GM21423 (cell line): ENCODE results near the gene PNRC2.
"Not testable (repeated sequence)": the region's sequence is repeated elsewhere in the genome, so short reads cannot be mapped to it uniquely, and the experiment has no call there.

Experiments
- ATAC-seq: cut with Tn5 transposase; IDR thresholded peaks from one replicate; pipeline ENCODE4 v1.9.1; 2021; ENCODE audit warnings: mild to moderate bottlenecking, moderate library complexity; ENCODE audit not compliant: unreplicated experiment

The PNRC2 gene

DNA sequence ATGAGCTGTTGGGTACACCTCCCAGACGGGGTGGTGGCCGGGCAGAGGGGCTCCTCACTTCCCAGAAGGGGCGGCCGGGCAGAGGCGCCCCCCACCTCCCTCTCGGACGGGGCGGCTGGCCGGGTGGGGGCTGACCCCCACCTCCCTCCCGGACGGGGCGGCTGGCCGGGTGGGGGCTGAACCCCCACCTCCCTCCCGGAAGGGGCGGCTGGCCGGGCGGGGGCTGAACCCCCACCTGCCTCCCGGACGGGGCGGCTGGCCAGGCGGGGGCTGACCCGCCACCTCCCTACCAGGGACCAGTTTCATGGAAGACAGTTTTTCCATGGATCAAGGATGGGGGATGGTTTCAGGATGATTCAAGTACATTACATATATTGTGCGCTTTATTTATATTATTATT lies 27.4 kb downstream of the PNRC2 start:
- not testable (repeated sequence) for ATAC-seq

DNA sequence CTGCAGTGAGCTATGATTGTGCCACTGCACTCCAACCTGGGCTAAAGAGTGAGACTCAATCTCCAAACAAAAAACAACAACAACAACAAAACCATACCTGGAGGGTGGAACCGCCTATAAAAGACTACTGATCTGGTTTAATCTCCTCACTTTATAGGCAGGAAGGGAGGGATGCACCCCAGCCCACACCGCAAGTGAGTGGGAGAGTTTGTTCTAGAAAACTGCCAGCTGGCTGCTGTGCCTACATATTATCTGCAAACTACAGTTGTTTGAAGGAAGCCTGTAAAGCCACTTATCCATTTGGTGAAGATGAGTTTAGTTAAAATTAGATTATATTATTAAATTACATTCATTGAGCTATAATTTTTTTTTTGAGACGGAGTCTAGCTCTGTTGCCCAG lies 29.6 kb downstream of the PNRC2 start:
- no peak for ATAC-seq

DNA sequence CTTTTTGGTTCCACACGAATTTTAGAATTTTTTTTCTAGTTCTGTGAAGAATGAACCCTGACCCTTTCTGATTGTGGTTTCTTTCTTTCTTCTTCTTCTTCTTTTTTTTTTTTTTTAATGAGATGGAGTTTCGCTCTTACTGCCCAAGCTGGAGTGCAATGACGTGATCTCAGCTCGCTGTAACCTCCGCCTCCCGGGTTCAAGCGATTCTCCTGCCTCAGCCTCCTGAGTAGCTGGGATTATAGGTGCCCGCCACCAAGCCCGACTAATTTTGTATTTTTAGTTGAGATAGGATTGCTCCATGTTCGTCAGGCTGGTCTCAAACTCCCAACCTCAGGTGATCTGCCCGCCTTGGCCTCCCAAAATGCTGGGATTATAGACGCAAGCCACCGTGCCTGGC lies 32.4 kb downstream of the PNRC2 start:
- ATAC-seq, result not testable (repeated sequence)

DNA sequence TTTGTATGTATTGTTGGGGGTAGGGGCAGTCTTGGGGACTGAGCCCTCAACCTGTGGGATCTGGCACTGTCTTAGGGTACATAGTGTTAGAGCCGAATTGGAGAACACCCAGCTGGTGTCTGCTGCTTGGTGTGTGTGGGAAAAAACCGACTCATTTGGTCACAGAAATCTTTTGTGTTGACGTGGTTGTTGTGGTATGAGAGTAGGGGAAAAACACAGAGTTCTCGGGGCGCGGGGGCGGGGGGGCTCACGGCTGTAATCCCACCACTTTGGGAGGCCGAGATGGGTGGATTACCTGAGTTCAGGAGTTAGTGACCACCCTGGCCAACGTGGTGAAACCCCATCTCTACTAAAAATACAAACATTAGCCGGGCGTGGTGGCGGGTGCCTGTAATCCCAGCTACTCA lies 35.8 kb downstream of the PNRC2 start:
- no peak for ATAC-seq

DNA sequence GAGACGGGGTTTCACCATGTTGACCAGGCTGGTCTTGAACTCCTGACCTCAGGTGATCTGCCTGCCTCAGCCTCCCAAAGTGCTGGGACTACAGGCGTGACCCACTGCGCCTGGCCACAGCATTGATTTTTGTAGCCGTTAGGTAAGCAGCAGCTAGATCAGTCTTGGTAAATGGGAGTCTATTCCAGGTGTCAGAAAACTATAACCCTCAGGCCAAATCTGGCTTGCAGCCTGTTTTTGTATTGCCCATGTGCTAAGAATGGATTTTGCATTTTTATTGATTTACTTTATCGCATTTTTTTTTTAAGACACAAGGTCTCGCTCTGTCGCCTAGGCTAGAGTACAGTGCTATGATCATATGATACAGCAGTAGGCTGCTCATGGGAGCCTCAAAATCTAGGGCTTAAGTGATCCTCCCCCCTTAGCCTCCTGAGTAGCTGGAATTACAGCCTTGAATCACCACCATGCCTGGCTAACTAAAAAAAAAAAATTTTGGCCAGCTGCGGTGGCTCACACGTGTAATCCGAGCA lies 37.1 kb downstream of the PNRC2 start:
- no peak for ATAC-seq

DNA sequence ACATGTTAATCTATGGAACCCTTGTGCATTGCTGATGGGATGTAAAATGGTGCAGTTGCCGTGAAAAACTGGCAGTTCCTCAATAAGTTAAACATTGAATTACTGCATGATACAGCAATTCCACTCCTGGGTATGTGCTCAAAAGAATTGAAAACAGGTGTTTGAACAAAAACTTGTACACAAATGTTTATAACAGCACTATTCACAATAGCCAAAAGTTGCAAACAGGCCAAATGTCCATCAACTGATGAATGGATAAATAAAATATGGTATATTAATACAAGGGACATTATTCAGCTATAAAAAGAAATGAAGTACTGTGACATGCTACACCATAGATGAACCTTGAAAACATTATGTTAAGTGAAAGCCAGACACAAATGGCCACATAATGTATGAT lies 38.2 kb downstream of the PNRC2 start:
- ATAC-seq, result no peak

DNA sequence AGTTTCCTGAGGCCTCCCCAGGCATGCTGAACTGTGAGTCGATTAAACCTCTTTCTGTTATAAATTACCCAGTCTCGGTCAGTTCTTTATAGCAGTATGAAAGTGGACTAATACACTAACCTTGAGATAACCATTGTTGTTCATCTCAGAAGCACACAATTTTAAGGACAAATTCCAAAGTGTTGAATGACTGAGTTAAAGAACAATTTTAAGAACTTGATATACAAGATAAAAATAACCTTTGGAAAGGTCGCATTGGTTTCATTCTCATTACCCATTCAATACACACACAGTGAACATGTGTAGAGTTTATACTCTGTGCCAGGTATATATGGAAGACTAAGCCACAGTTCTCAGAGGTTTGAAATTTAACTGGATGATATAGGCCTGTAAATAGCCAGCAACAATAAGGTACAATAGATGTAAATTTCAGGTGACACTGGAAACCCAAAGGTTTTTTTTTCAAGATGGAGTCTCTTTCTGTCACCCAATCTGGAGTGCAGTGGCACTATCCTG lies 39.6 kb downstream of the PNRC2 start:
- ATAC-seq, result no peak

GRCh38 chr1:24002695-24003094 lies 43.1 kb downstream of the PNRC2 start:
- no peak for ATAC-seq

DNA sequence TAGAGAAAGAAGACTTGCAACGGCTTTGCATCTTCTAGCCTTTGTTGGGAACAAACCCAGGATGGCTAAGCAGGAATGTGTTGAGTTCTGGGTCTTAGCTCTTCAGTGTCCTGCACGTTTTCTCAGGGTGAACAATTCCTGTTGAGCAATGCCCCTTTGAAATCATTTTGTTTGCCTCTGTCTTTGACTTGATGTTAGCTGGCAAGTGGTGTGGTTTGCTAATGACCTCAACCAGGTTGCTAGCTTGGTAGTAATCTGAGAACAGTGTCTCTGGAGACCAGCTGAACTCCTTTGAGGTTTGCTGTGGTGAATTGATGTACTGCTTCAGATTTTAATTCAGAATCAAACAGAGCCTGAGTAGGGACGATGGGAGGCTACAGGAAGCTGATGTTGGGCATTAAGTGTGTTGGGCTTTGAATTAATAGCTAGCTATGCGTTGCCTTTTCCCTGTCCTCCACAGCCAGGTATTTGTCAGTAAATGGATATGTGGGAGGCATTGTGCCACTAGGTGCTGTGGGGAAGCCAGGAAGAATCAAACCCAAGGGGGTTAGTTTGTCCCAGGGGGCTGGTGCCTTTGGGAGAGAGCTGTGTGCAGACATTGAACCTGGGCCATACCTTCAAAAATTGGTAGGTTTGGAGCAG lies 43.8 kb downstream of the PNRC2 start:
- no peak for ATAC-seq

GRCh38 chr1:24004132-24004531 lies 44.5 kb downstream of the PNRC2 start:
- no peak for ATAC-seq

DNA sequence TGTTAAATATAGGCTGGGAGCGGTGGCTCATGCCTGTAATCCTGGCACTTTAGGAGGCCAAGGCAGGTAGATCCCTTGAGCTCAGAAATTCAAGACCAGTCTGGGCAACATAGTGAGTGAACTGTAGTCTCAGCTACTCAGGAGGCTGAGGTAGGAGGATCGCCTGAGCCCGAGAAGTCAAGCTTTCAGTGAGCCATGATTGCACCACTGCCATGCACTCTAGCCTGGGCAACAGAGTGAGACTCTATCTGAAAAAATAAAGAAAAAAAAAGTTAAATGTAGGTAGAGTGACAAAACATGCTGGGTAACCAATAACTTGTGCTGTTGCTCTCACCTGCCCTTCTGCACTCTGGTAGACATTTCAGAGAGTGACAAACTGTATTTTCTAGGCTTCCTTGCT lies 45.5 kb downstream of the PNRC2 start:
- ATAC-seq, result no peak

GRCh38 chr1:24007079-24007478 lies 47.5 kb downstream of the PNRC2 start:
- ATAC-seq, result no peak

GRCh38 chr1:24008574-24009184 lies 49.1 kb downstream of the PNRC2 start:
- not testable (repeated sequence) for ATAC-seq

DNA sequence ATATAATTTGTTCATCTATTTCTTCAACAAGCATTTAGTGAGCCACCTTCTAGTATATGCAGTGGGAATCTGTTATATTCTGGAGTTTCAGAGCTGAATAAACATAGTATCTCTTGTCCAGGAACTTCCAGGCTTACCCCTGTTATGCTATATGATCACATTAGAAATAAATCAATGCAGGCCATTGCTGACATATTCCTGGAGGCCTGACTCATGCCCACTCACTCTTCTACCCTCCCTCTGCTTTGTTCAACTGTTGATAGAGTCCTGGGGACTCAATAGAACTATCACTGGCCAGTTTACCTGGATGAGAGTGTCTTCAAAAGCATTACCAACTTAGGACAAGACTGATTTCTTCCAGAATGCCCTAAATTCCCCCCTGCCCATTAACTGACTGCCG lies 49.8 kb downstream of the PNRC2 start:
- ATAC-seq, result no peak

GRCh38 chr1:24010650-24011049 lies 51.0 kb downstream of the PNRC2 start:
- no peak for ATAC-seq

- not testable (repeated sequence) for ATAC-seq
These were observed 53.2 kb downstream of the PNRC2 start for GRCh38 chr1:24012878-24013277.
